ENCODE results near the gene LIPC. TPM values are rescaled to one million over a fixed set of nuclear protein-coding genes. Genes with fewer than 3 reads are reported as not detected.

LIPC gene
- total RNA-seq, 2 donors from 2014 or later = 2.9 to 13.8 TPM

- Histone ChIP-seq H3K27me3 (no peaks in the 10 kb centered on the region), H3K9ac (ENCODE audit: low read depth in 2 of 2, low read length in 2 of 2) (no peak overlapping the region), H3K4me3 (no peak overlapping the region), H3K9me3 (no peaks in the 10 kb centered on the region), H3K4me1 (no peaks in the 10 kb centered on the region), H3K27ac (no peak overlapping the region), H3K36me3 (no peaks in the 10 kb centered on the region)
- no peak for TF ChIP-seq CTCF (IDR thresholded peaks at IDR 0.05)
- no peak for DNase-seq
- intact Hi-C loops (cut with DNase I) = no loop called here
Measured at GRCh38 chr15:58472221-58472620, 40.4 kb downstream of the LIPC start.

GRCh38 chr15:58472821-58473581, 41.2 kb downstream of the LIPC start:
- TF ChIP-seq CTCF (IDR thresholded peaks at IDR 0.05) = no peak
- no peak overlapping the region for H3K9ac ChIP-seq (ENCODE audit: low read depth in 2 of 2, low read length in 2 of 2)
- no peak for DNase-seq
- H3K27me3 ChIP-seq = no peaks in the 10 kb centered on the region
- intact Hi-C loops (cut with DNase I) = no loop called here
- H3K4me3 ChIP-seq = no peak overlapping the region
- H3K9me3 ChIP-seq = no peaks in the 10 kb centered on the region
- no peaks in the 10 kb centered on the region for H3K4me1 ChIP-seq
- H3K27ac ChIP-seq = no peak overlapping the region
- H3K36me3 ChIP-seq = no peaks in the 10 kb centered on the region

GRCh38 chr15:58473724-58474123, 41.9 kb downstream of the LIPC start:
- TF ChIP-seq CTCF (IDR thresholded peaks at IDR 0.05) = no peak
- H3K9ac ChIP-seq (ENCODE audit: low read depth in 2 of 2, low read length in 2 of 2) = no peak overlapping the region
- no peaks in the 10 kb centered on the region for H3K9me3 ChIP-seq
- DNase-seq = no peak
- H3K36me3 ChIP-seq = no peaks in the 10 kb centered on the region
- H3K27ac ChIP-seq = no peak overlapping the region
- H3K4me3 ChIP-seq = no peak overlapping the region
- H3K4me1 ChIP-seq = no peaks in the 10 kb centered on the region
- H3K27me3 ChIP-seq = no peaks in the 10 kb centered on the region
- intact Hi-C loops (cut with DNase I) = no loop called here

GRCh38 chr15:58474741-58475323, 43.0 kb downstream of the LIPC start:
- no peak for TF ChIP-seq CTCF (IDR thresholded peaks at IDR 0.05)
- H3K4me1 ChIP-seq = no peaks in the 10 kb centered on the region
- H3K9ac ChIP-seq (ENCODE audit: low read depth in 2 of 2, low read length in 2 of 2) = no peak overlapping the region
- H3K9me3 ChIP-seq = no peaks in the 10 kb centered on the region
- intact Hi-C loops (cut with DNase I) = no loop called here
- H3K36me3 ChIP-seq = no peaks in the 10 kb centered on the region
- no peak overlapping the region for H3K4me3 ChIP-seq
- DNase-seq = no peak
- no peak overlapping the region for H3K27ac ChIP-seq
- no peaks in the 10 kb centered on the region for H3K27me3 ChIP-seq

GRCh38 chr15:58475573-58476524, 44.1 kb downstream of the LIPC start:
- intact Hi-C loops (cut with DNase I) = no loop called here
- no peak for DNase-seq
- H3K9me3 ChIP-seq = no peaks in the 10 kb centered on the region
- no peak overlapping the region for H3K4me3 ChIP-seq
- H3K36me3 ChIP-seq = no peaks in the 10 kb centered on the region
- H3K9ac ChIP-seq (ENCODE audit: low read depth in 2 of 2, low read length in 2 of 2) = no peak overlapping the region
- H3K4me1 ChIP-seq = no peaks in the 10 kb centered on the region
- no peak overlapping the region for H3K27ac ChIP-seq
- H3K27me3 ChIP-seq = no peaks in the 10 kb centered on the region
- no peak for TF ChIP-seq CTCF (IDR thresholded peaks at IDR 0.05)
